Measurements from ENCODE around the gene PRR36.
A peak's percentile ranks its signal among the peaks of the same experiment; 100 is the strongest.
"Not testable (repeated sequence)": the region's sequence is repeated elsewhere in the genome, so short reads cannot be mapped to it uniquely, and the experiment has no call there.

Gene PRR36

GRCh38 chr19:7859831-7860713, 14.1 kb downstream of the PRR36 start:
- DNase-seq (ENCODE audit: low spot score): no peak

GRCh38 chr19:7859087-7859486, 15.1 kb downstream of the PRR36 start:
- DNase-seq (ENCODE audit: low spot score): not testable (repeated sequence)

GRCh38 chr19:7858109-7858770, 15.9 kb downstream of the PRR36 start:
- no peak for DNase-seq (ENCODE audit: low spot score)

GRCh38 chr19:7857727-7858108, 16.5 kb downstream of the PRR36 start:
- no peak for DNase-seq (ENCODE audit: low spot score)

GRCh38 chr19:7856679-7857663, 17.2 kb downstream of the PRR36 start:
- DNase-seq (ENCODE audit: low spot score): no peak

GRCh38 chr19:7856109-7856591, 18.0 kb downstream of the PRR36 start:
- DNase-seq (ENCODE audit: low spot score): no peak

- no peak for DNase-seq (ENCODE audit: low spot score)
Observed at GRCh38 chr19:7855426-7856108, 18.6 kb downstream of the PRR36 start.

- peak; percentile 16 for DNase-seq (ENCODE audit: low spot score)
Observed at GRCh38 chr19:7853770-7854128, 20.4 kb downstream of the PRR36 start.

- peak; percentile 90 for DNase-seq (ENCODE audit: low spot score)
Observed at GRCh38 chr19:7852851-7853769, 21.1 kb downstream of the PRR36 start.

GRCh38 chr19:7851623-7852500, 22.3 kb downstream of the PRR36 start:
- DNase-seq (ENCODE audit: low spot score): no peak

GRCh38 chr19:7850945-7851622, 23.1 kb downstream of the PRR36 start:
- DNase-seq (ENCODE audit: low spot score): no peak

GRCh38 chr19:7850000-7850813, 24.0 kb downstream of the PRR36 start:
- DNase-seq (ENCODE audit: low spot score): peak; percentile 14

GRCh38 chr19:7849631-7849999, 24.6 kb downstream of the PRR36 start:
- no peak for DNase-seq (ENCODE audit: low spot score)

GRCh38 chr19:7848779-7849457, 25.3 kb downstream of the PRR36 start:
- DNase-seq (ENCODE audit: low spot score): no peak

- no peak for DNase-seq (ENCODE audit: low spot score)
Observed at GRCh38 chr19:7847664-7848063, 26.5 kb downstream of the PRR36 start.

- no peak for DNase-seq (ENCODE audit: low spot score)
Observed at GRCh38 chr19:7846155-7846646, 28.0 kb downstream of the PRR36 start.
